Body of pancreas (tissue), 4 donors: Measurements from ENCODE around the gene GTSF1L. TPM values are rescaled to one million over a fixed set of nuclear protein-coding genes. Genes with fewer than 3 reads are reported as not detected.

Source experiments
- ATAC-seq: fragments of 150-250 bp; one replicate; pipeline ENCODE4 v1.9.1; 2016
- DNase-seq, 4 donors: peaks; one replicate each; pipeline ENCODE4 v3.0.0-alpha.2; 2019
- H3K27ac ChIP-seq, 4 donors: fragments of 200-600 bp; sonication (generic); 1 replicate in 3 of 4; 2 replicates in 1 of 4; pipeline versions ENCODE4 v1.5.1 to v1.6.1; 2016 to 2019; ENCODE audit warnings: mild to moderate bottlenecking in 1 of 4, mixed read lengths in 1 of 4, moderate library complexity in 1 of 4
- H3K27me3 ChIP-seq, 2 donors: fragments of 200-600 bp; sonication (generic); one replicate each; pipeline ENCODE4 v1.6.0; 2016; ENCODE audit warnings: mild to moderate bottlenecking in 1 of 2
- H3K36me3 ChIP-seq, 2 donors: fragments of 200-600 bp; sonication (generic); replicated peaks in 1 of 2; 2 replicates each; pipeline ENCODE4 v1.5.1; 2016; ENCODE audit warnings: low read depth in 2 of 2; ENCODE audit not compliant: insufficient read depth in 1 of 2
- H3K4me1 ChIP-seq: fragments of 200-600 bp; sonication (generic); one replicate; pipeline ENCODE4 v1.6.0; 2016
- H3K4me3 ChIP-seq, 2 donors: fragments of 200-600 bp; sonication (generic); 1 replicate in 1 of 2; 2 replicates in 1 of 2; pipeline ENCODE4 v1.5.1; 2016 to 2019
- H3K9me3 ChIP-seq, 3 donors: fragments of 200-600 bp; sonication (generic); 1 replicate in 2 of 3; 2 replicates in 1 of 3; pipeline ENCODE4 v1.5.1; 2016
- POLR2A ChIP-seq, 3 donors: fragments of 450-650 bp; IDR thresholded peaks; one replicate each; pipeline ENCODE4 v1.6.1; 2016; ENCODE audit warnings: antibody characterized with exemption in 3 of 3, mild to moderate bottlenecking in 2 of 3
- WGBS, 2 donors: methylation state at CpG; one replicate each; pipeline ENCODE4 v1.1.5; 2017; 5-methylcytosine and 5-hydroxymethylcytosine counted together
- intact Hi-C: fragments of 100-400 bp; cut with DNase I; formaldehyde crosslinking; loops from one replicate; pipeline ENCODE4 v1.15.1; 2023
- total RNA-seq, 2 donors: library from RNA; depleted of rRNA; stranded (reverse); fragments of >200 nt; gene quantifications; one replicate each; pipeline ENCODE4 v1.1.0, GENCODE V29; 2016
- TF ChIP-seq, protein P1 (sequence below), 7 experiments: fragments of 450-650 bp in 4 of 7; fragments of 200-600 bp in 3 of 7; sonication (generic) in 3 of 7; IDR thresholded peaks; one replicate each; pipeline ENCODE4 v1.5.1; 2016 to 2019; ENCODE audit warnings: antibody characterized with exemption in 7 of 7

The GTSF1L gene
- total RNA-seq, 2 donors from 2014 or later: not detected

DNA sequence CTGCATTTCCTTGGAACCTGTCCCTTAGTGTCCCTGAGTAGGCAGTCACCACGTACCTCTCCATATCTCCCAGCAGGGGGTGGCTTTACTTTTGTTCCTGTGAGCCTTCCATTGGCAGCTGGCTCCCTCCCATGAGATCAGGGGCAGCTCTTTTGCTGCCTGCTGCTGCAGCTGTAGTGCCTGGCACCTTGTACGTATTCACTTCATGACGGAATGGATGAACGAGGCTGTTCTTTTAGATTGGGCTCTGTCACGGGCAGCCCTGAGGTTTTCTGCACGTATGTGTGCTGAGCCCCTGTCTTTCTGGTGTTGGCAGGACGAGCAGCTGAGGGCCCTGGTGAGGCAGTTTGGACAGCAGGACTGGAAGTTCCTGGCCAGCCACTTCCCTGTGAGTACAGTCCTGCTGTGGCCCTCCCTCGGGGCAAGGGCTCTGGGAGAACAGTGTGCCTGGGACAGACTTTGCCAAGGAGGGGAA is 45.3 kb downstream of the GTSF1L start:
- Histone ChIP-seq H3K27me3 (no peaks in the 10 kb centered on the region), H3K9me3 (no peaks in the 10 kb centered on the region), H3K4me1 (peaks cover 28% of the 10 kb centered on the region), H3K4me3 (peak overlapping the region in 1 of 2 donors; percentile 1), H3K36me3 (no peaks in the 10 kb centered on the region), H3K27ac (peak overlapping the region; percentile 89 to 94 (median 91))
- DNase-seq (peak; percentile 81 to 91 (median 88)), ATAC-seq (peak; percentile 97)
- WGBS, 2 donors: 23 to 27% methylated on average over 8 of the region's 8 CpGs
- intact Hi-C loops: loop anchor here (10.0 kb wide), 1 partner anchor 147 kb away; no protein-coding TSS in a partner anchor
- TF ChIP-seq, protein P1, sequence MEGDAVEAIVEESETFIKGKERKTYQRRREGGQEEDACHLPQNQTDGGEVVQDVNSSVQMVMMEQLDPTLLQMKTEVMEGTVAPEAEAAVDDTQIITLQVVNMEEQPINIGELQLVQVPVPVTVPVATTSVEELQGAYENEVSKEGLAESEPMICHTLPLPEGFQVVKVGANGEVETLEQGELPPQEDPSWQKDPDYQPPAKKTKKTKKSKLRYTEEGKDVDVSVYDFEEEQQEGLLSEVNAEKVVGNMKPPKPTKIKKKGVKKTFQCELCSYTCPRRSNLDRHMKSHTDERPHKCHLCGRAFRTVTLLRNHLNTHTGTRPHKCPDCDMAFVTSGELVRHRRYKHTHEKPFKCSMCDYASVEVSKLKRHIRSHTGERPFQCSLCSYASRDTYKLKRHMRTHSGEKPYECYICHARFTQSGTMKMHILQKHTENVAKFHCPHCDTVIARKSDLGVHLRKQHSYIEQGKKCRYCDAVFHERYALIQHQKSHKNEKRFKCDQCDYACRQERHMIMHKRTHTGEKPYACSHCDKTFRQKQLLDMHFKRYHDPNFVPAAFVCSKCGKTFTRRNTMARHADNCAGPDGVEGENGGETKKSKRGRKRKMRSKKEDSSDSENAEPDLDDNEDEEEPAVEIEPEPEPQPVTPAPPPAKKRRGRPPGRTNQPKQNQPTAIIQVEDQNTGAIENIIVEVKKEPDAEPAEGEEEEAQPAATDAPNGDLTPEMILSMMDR (IDR thresholded peaks at IDR 0.05): peak in 6 of 7 experiments; percentile 14 to 72 (median 65)
- TF ChIP-seq POLR2A (IDR thresholded peaks at IDR 0.05): peak; percentile 50 to 83 (median 79)

DNA sequence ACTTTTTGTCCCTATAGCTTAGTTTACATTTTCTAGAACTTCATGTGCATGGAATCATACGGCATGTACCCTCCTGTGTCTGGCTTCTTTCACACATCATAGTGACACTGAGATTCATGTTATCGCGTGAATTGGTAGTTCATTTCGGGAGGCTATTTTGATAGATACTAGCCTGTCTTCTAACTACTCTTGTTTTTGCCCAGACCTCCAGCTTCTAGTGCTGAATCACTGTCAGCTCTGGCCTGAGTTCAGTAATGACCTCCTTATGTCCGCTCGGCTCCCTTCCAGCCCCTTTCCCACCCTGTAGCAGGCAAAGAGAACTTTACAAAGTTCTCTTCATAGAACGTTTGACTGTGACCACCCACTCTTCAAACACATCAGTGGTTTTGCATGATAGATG is 45.8 kb downstream of the GTSF1L start:
- intact Hi-C loops: loop anchor here (10.0 kb wide), 1 partner anchor 146 kb away; no protein-coding TSS in a partner anchor
- Histone ChIP-seq H3K9me3 (no peaks in the 10 kb centered on the region), H3K36me3 (no peaks in the 10 kb centered on the region), H3K4me3 (no peak overlapping the region), H3K27ac (peak overlapping the region; percentile 89 to 94 (median 91)), H3K4me1 (peaks cover 28% of the 10 kb centered on the region), H3K27me3 (no peaks in the 10 kb centered on the region)
- WGBS, 2 donors: 51 to 56% methylated on average over 7 of the region's 7 CpGs
- ATAC-seq (peak; percentile 24), DNase-seq (peak in 2 of 4 donors; percentile 30 to 41)
- TF ChIP-seq, protein P1 (IDR thresholded peaks at IDR 0.05): no peak
- TF ChIP-seq POLR2A (IDR thresholded peaks at IDR 0.05): no peak

DNA sequence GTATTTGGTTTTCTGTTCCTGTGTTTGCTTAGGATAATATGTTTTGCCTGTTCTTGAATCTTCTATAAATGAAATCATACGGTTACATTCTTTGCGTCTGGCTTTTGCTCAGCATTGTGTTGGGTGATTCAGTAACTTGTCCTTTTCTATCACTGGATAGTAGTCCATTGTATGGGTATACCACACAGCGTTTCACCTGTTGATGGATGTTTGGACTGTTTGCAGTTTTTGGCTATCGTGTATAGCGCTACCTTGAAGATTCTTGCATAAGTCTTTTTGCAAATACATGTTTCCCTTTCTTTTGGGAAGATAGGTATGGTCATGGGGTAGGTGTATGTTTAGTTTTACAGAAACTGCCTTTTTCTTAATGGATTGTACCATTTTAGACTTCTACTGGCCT is 50.4 kb downstream of the GTSF1L start:
- no peaks in the 10 kb centered on the region for H3K9me3 ChIP-seq
- 85 to 93% methylated on average over 5 of the region's 5 CpGs for WGBS, 2 donors
- no peak for TF ChIP-seq POLR2A (IDR thresholded peaks at IDR 0.05)
- TF ChIP-seq, protein P1 (IDR thresholded peaks at IDR 0.05): no peak
- DNase-seq: no peak
- H3K4me1 ChIP-seq: peaks cover 10% of the 10 kb centered on the region
- no peak overlapping the region for H3K4me3 ChIP-seq
- H3K27me3 ChIP-seq: no peaks in the 10 kb centered on the region
- intact Hi-C loops: no loop called here
- no peaks in the 10 kb centered on the region for H3K36me3 ChIP-seq
- H3K27ac ChIP-seq: no peak overlapping the region
- ATAC-seq: no peak

Other genes with a start within 250 kb of the GTSF1L start
- gene L3MBTL1, start 219.3 kb downstream of the GTSF1L start, total RNA-seq: 10 to 100 TPM in 1 of 2 donors, 1 to 10 TPM in 1; 4.9 to 10.1 TPM
- 10 to 100 TPM; 14.3 to 21.4 TPM for gene SGK2, start 168.0 kb downstream of the GTSF1L start, total RNA-seq
- 10 to 100 TPM; 16.3 to 23.4 TPM for gene IFT52, start 136.1 kb downstream of the GTSF1L start, total RNA-seq
- gene MYBL2, start 59.9 kb downstream of the GTSF1L start, total RNA-seq: 1 to 10 TPM; 3.0 to 3.6 TPM
- 1 to 10 TPM; 1.8 to 2.0 TPM for gene TOX2, start 187.8 kb upstream of the GTSF1L start, total RNA-seq